Smooth muscle cell (in vitro differentiated cells): ENCODE measurements around the gene VAT1L. TPM values are rescaled to one million over a fixed set of nuclear protein-coding genes. Genes with fewer than 3 reads are reported as not detected.

ENCODE experiments used
- DNase-seq: peaks from one replicate; lab custom pipeline; 2025; ENCODE audit not compliant: unreplicated experiment; lab: John Stamatoyannopoulos, UW
- H2AFZ ChIP-seq: fragments of 200-600 bp; sonication (generic); 2 replicates; pipeline ENCODE4 v1.6.0; 2016; ENCODE audit warnings: antibody characterized with exemption, low read depth, mild to moderate bottlenecking
- H3F3A ChIP-seq: fragments of 200-600 bp; sonication (generic); 2 replicates; pipeline ENCODE4 v1.6.0; 2017; ENCODE audit warnings: antibody characterized with exemption, low read depth
- H3K27ac ChIP-seq: fragments of 200-600 bp; sonication (generic); 2 replicates; pipeline ENCODE4 v1.5.1; 2016; ENCODE audit warnings: low read depth, mild to moderate bottlenecking
- H3K27me3 ChIP-seq: fragments of 200-600 bp; sonication (generic); 2 replicates; pipeline ENCODE4 v1.6.1; 2016; ENCODE audit warnings: low read depth, mild to moderate bottlenecking
- H3K36me3 ChIP-seq: fragments of 200-600 bp; sonication (generic); 2 replicates; pipeline ENCODE4 v1.5.1; 2016; ENCODE audit warnings: low read depth
- H3K4me1 ChIP-seq: fragments of 200-600 bp; sonication (generic); 2 replicates; pipeline ENCODE4 v1.5.1; 2016; ENCODE audit warnings: low read depth
- H3K4me2 ChIP-seq: fragments of 200-600 bp; sonication (generic); 2 replicates; pipeline ENCODE4 v1.6.0; 2016; ENCODE audit warnings: mild to moderate bottlenecking
- H3K4me3 ChIP-seq: fragments of 200-600 bp; sonication (generic); 2 replicates; pipeline ENCODE4 v1.5.1; 2016; ENCODE audit warnings: mild to moderate bottlenecking
- H3K79me2 ChIP-seq: fragments of 200-600 bp; sonication (generic); 2 replicates; pipeline ENCODE4 v1.6.0; 2016; ENCODE audit warnings: low read depth, mild to moderate bottlenecking
- H3K9ac ChIP-seq: fragments of 200-600 bp; sonication (generic); 2 replicates; pipeline ENCODE4 v1.6.0; 2016; ENCODE audit warnings: low read depth
- H3K9me3 ChIP-seq: fragments of 200-600 bp; sonication (generic); replicated peaks from 2 replicates; pipeline ENCODE4 v1.5.1; 2016; ENCODE audit warnings: low read depth
- H4K20me1 ChIP-seq: fragments of 200-600 bp; sonication (generic); 2 replicates; pipeline ENCODE4 v1.6.0; 2016; ENCODE audit warnings: low read depth
- WGBS: methylation state at CpG from one replicate; pipeline ENCODE4 v1.1.7; 2016; ENCODE audit warnings: low lambda C conversion rate; 5-methylcytosine and 5-hydroxymethylcytosine counted together
- polyA plus RNA-seq: library from polyadenylated mRNA; unstranded; fragments of >200 nt; fragmentation: Nextera tagmentation; extraction: Ambion mirVana; gene quantifications from 2 replicates; pipeline ENCODE4 v1.2.1, GENCODE V29; 2016
- total RNA-seq: library from RNA; depleted of rRNA; stranded (reverse); fragments of >200 nt; gene quantifications from 2 replicates; pipeline ENCODE4 v1.2.3, GENCODE V29; 2014
- TF ChIP-seq, protein P1 (sequence below): fragments of 200-600 bp; sonication (generic); IDR thresholded peaks from 2 replicates; pipeline ENCODE4 v1.5.1; 2017; ENCODE audit warnings: borderline replicate concordance, mild to moderate bottlenecking, antibody characterized with exemption; ENCODE audit not compliant: insufficient read depth, poor library complexity, severe bottlenecking

Gene VAT1L
- total and polyA plus RNA-seq, 2 experiments from 2014 or later, result 4.0 to 5.4 TPM

DNA sequence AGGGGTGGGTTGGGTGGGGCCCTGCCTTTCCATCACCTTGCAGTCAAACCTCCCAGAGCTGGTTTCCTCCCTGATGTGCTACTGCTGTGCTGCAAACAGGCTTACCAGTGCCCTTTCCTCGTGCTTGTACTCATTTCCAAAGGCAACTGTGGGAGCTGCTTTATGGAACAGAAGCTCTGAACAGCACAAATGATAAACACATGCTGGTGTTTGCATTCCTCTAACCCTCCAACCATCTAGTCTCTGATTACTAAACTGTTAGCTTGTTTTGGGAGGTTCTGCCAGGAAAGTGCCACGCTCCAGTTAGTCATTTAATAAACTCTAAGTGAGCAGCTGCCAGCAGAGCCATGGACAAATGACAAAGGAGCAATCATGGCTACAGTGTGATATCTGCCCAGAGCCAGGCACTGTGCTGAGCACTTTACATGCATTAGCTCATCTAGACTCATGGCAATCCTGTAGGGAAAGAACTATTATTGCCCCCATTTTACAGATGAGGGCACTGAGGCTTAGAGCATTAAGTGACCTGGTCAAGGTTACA lies 110.4 kb downstream of the VAT1L start:
- peak overlapping the region; percentile 39 for H3K4me2 ChIP-seq
- no peak overlapping the region for H3K27ac ChIP-seq
- DNase-seq, result no peak
- 25% methylated on average over 2 of the region's 2 CpGs for WGBS
- H3K9ac ChIP-seq, result no peak overlapping the region
- no peak overlapping the region for H3K4me3 ChIP-seq
- no peak overlapping the region for H2AFZ ChIP-seq
- H3F3A ChIP-seq, result peaks cover 13% of the 10 kb centered on the region
- H4K20me1 ChIP-seq, result no peaks in the 10 kb centered on the region
- H3K4me1 ChIP-seq, result peaks cover 8% of the 10 kb centered on the region
- no peaks in the 10 kb centered on the region for H3K27me3 ChIP-seq
- H3K36me3 ChIP-seq, result no peaks in the 10 kb centered on the region
- H3K79me2 ChIP-seq, result no peaks in the 10 kb centered on the region
- H3K9me3 ChIP-seq, result no peaks in the 10 kb centered on the region
- TF ChIP-seq, protein P1, sequence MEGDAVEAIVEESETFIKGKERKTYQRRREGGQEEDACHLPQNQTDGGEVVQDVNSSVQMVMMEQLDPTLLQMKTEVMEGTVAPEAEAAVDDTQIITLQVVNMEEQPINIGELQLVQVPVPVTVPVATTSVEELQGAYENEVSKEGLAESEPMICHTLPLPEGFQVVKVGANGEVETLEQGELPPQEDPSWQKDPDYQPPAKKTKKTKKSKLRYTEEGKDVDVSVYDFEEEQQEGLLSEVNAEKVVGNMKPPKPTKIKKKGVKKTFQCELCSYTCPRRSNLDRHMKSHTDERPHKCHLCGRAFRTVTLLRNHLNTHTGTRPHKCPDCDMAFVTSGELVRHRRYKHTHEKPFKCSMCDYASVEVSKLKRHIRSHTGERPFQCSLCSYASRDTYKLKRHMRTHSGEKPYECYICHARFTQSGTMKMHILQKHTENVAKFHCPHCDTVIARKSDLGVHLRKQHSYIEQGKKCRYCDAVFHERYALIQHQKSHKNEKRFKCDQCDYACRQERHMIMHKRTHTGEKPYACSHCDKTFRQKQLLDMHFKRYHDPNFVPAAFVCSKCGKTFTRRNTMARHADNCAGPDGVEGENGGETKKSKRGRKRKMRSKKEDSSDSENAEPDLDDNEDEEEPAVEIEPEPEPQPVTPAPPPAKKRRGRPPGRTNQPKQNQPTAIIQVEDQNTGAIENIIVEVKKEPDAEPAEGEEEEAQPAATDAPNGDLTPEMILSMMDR, result no peak

DNA sequence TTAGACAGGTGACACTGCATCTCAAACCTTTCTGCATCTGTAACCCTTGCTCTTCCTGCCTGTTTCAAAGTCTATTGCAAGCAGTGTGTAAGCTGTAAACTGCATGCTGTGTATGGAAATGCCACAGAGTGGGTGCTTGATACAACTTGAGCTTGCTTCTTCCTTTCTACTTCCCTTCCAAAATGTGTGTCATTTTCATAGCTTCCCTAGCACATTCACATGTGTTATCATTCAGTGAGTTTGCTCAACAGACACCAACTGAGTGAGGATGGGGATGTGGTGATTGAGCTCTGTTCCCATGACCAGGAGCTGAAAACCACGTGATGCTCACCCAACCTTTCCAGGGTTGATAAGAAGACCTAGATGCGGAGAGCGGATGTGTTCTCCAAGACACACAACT lies 111.1 kb downstream of the VAT1L start:
- WGBS, result 94% methylated on average over 3 of the region's 3 CpGs
- peaks cover 8% of the 10 kb centered on the region for H3K4me1 ChIP-seq
- H3K9ac ChIP-seq, result no peak overlapping the region
- no peak overlapping the region for H2AFZ ChIP-seq
- no peak overlapping the region for H3K27ac ChIP-seq
- DNase-seq, result no peak
- no peak overlapping the region for H3K4me3 ChIP-seq
- H3K79me2 ChIP-seq, result no peaks in the 10 kb centered on the region
- no peaks in the 10 kb centered on the region for H3K27me3 ChIP-seq
- H3K4me2 ChIP-seq, result no peak overlapping the region
- TF ChIP-seq, protein P1, result no peak
- H3K36me3 ChIP-seq, result no peaks in the 10 kb centered on the region
- H4K20me1 ChIP-seq, result no peaks in the 10 kb centered on the region
- no peaks in the 10 kb centered on the region for H3K9me3 ChIP-seq
- peaks cover 13% of the 10 kb centered on the region for H3F3A ChIP-seq

DNA sequence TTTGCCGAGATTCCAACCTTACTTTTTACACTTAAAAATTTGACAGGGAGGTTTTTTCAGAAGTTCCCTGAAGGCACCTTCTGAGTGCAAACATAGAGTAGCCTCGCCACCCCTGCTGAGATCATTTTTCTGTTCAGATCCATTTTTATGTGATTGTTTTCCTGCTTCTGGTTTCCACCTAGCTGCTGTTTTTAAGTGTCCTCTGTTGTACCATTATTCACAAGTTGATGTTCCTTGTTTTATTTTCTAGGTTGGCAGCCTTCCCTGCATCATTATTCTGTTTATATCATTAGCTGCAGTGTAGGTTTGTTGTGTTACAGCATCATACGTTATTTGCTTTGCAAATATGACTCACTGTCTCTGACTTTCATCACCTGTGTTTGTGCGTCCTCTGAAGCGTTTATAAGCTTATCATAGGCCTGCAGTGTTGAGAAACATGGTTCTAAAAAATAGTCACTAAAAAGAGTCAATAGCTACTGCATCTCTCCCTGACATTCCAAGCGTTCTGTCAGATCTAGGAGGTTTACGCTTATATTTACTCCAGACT lies 117.1 kb downstream of the VAT1L start:
- no peak overlapping the region for H3K9ac ChIP-seq
- H3K36me3 ChIP-seq, result no peaks in the 10 kb centered on the region
- no peak overlapping the region for H3K4me2 ChIP-seq
- no peaks in the 10 kb centered on the region for H3K9me3 ChIP-seq
- no peaks in the 10 kb centered on the region for H3F3A ChIP-seq
- H3K79me2 ChIP-seq, result no peaks in the 10 kb centered on the region
- H3K27ac ChIP-seq, result no peak overlapping the region
- H4K20me1 ChIP-seq, result no peaks in the 10 kb centered on the region
- no peak overlapping the region for H2AFZ ChIP-seq
- TF ChIP-seq, protein P1, result no peak
- H3K27me3 ChIP-seq, result no peaks in the 10 kb centered on the region
- no peak overlapping the region for H3K4me3 ChIP-seq
- H3K4me1 ChIP-seq, result no peaks in the 10 kb centered on the region
- 74% methylated on average over 7 of the region's 7 CpGs for WGBS
- no peak for DNase-seq

DNA sequence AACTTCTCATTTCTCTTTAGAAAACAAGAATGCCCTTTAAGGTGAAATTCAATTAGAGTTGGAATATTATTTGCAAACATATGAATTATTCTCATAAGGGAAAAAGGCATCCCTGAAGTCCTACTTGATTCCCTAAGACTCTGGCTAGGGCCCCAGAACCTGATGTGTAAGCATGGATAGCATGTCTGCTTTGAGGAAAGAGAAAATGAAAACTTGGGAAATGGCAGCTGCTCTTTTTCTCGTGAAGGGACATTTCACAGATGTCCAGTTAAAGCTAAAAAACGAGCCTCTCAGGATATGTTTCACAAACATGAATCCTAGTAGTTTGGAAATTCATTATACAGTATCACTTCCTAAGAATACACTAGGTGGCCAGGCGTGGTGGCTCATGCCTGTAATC lies 121.7 kb downstream of the VAT1L start:
- Histone ChIP-seq H3K4me3 (no peak overlapping the region), H2AFZ (no peak overlapping the region), H3K79me2 (no peaks in the 10 kb centered on the region), H3F3A (no peaks in the 10 kb centered on the region), H4K20me1 (no peaks in the 10 kb centered on the region), H3K4me2 (no peak overlapping the region), H3K9me3 (no peaks in the 10 kb centered on the region), H3K4me1 (no peaks in the 10 kb centered on the region), H3K9ac (no peak overlapping the region), H3K27me3 (no peaks in the 10 kb centered on the region), H3K36me3 (no peaks in the 10 kb centered on the region), H3K27ac (no peak overlapping the region)
- 48% methylated on average over 3 of the region's 3 CpGs for WGBS
- TF ChIP-seq, protein P1, result no peak
- DNase-seq, result no peak
